Iris pigment epithelial cell (primary cell): Measurements from ENCODE around the gene C19orf53.

Experiments used
- DNase-seq: peaks from one replicate; pipeline ENCODE4 v3.0.0-alpha.2; 2011; ENCODE audit warnings: low read depth

C19orf53 gene

GRCh38 chr19:13826652-13827235 is 52.5 kb downstream of the C19orf53 start:
- DNase-seq: no peak

DNA sequence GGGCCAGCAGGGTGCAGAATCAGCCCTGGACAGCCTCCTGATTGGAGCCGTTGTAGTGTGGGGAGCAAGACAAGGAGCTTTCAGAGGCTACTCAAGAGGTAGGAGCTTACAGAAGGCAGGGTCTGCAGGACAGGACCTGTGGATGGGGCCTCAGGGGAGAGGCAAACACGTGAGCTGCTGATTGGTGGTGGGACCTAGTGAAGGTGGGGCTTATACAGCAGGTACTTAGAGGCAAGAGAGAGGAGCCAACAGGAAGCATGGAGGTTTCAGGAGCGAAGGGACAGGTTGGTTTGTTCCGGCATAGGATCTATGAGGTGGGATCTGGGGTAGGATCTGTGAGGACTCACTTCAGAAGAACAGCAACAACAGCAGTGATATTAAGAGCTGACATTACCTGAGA is 53.4 kb downstream of the C19orf53 start:
- no peak for DNase-seq
